KMS-11 (cell line): ENCODE data around the gene TF.

Experiments
- H2AFZ ChIP-seq: fragments of 200-600 bp; sonication (generic); 2 replicates; pipeline ENCODE4 v1.6.1; 2016; ENCODE audit warnings: antibody characterized with exemption, mixed run types, low read depth
- H3K27ac ChIP-seq: fragments of 200-600 bp; sonication (generic); 2 replicates; pipeline ENCODE4 v1.6.1; 2016; ENCODE audit warnings: mild to moderate bottlenecking, mixed run types
- H3K27me3 ChIP-seq: fragments of 200-600 bp; sonication (generic); 2 replicates; pipeline ENCODE4 v1.6.1; 2017; ENCODE audit warnings: mild to moderate bottlenecking, low read depth, mixed run types, moderate library complexity; ENCODE audit not compliant: insufficient read depth
- H3K36me3 ChIP-seq: fragments of 200-600 bp; sonication (generic); 2 replicates; pipeline ENCODE4 v1.6.1; 2017; ENCODE audit warnings: mild to moderate bottlenecking, mixed run types; ENCODE audit not compliant: insufficient read depth
- H3K4me1 ChIP-seq: fragments of 200-600 bp; sonication (generic); 2 replicates; pipeline ENCODE4 v1.6.1; 2016; ENCODE audit warnings: mild to moderate bottlenecking, low read depth, mixed run types; ENCODE audit not compliant: poor library complexity, severe bottlenecking
- H3K4me2 ChIP-seq: fragments of 200-600 bp; sonication (generic); 2 replicates; pipeline ENCODE4 v1.7.0; 2016; ENCODE audit warnings: mild to moderate bottlenecking, mixed run types
- H3K4me3 ChIP-seq: fragments of 200-600 bp; sonication (generic); IDR thresholded peaks from 2 replicates; pipeline ENCODE4 v1.6.1; 2017; ENCODE audit warnings: low read depth, low read length, mixed read lengths; ENCODE audit not compliant: insufficient read depth
- H3K79me2 ChIP-seq: fragments of 200-600 bp; sonication (generic); 2 replicates; pipeline ENCODE4 v1.6.1; 2016; ENCODE audit warnings: low read depth, mixed run types; ENCODE audit not compliant: insufficient read depth
- H3K9ac ChIP-seq: fragments of 200-600 bp; sonication (generic); 2 replicates; pipeline ENCODE4 v1.6.1; 2016; ENCODE audit warnings: mild to moderate bottlenecking, mixed run types
- H4K20me1 ChIP-seq: fragments of 200-600 bp; sonication (generic); 2 replicates; pipeline ENCODE4 v1.6.1; 2016; ENCODE audit warnings: mild to moderate bottlenecking, mixed run types; ENCODE audit not compliant: insufficient read depth
- TF ChIP-seq, protein P1 (sequence below): fragments of 200-600 bp; sonication (generic); conservative IDR thresholded peaks from 2 replicates; pipeline ENCODE4 v1.6.1; 2017; ENCODE audit warnings: low read depth, mild to moderate bottlenecking, antibody characterized with exemption, low read length, moderate library complexity, mixed read lengths

TF gene

DNA sequence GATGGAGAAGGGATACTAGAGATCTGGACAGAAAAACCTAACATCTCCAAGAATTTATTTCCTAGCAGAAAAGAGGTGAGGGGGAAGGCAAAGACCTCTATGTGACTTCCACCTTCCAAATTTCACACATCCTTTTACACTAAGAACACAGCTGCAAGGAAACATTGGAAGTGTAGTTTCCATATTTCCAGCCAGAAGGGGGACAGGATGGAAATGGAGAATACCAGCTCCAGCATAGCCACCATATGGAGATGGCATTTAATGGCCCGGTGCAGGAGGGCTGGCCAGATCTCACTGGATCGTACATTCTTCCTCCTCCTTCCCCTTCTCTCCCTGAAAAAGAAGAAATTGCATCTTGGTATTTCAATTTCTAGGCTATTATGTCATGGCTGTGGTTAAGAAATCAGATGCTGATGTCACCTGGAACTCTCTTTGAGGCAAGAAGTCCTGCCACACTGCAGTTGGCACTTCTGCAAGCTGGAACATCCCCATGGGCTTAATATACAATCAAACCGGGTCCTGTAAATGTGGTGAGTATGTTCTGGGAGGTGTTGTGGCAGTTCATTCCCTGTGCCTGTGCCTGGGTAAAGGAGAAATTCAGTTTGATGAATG, 36.9 kb upstream of the TF start:
- Histone ChIP-seq H3K27me3 (no peaks in the 10 kb centered on the region), H3K4me3 (no peak overlapping the region), H2AFZ (no peak overlapping the region), H3K4me1 (no peaks in the 10 kb centered on the region), H4K20me1 (no peaks in the 10 kb centered on the region), H3K36me3 (no peaks in the 10 kb centered on the region), H3K9ac (no peak overlapping the region), H3K4me2 (no peak overlapping the region), H3K79me2 (no peaks in the 10 kb centered on the region), H3K27ac (no peak overlapping the region)
- TF ChIP-seq, protein P1, sequence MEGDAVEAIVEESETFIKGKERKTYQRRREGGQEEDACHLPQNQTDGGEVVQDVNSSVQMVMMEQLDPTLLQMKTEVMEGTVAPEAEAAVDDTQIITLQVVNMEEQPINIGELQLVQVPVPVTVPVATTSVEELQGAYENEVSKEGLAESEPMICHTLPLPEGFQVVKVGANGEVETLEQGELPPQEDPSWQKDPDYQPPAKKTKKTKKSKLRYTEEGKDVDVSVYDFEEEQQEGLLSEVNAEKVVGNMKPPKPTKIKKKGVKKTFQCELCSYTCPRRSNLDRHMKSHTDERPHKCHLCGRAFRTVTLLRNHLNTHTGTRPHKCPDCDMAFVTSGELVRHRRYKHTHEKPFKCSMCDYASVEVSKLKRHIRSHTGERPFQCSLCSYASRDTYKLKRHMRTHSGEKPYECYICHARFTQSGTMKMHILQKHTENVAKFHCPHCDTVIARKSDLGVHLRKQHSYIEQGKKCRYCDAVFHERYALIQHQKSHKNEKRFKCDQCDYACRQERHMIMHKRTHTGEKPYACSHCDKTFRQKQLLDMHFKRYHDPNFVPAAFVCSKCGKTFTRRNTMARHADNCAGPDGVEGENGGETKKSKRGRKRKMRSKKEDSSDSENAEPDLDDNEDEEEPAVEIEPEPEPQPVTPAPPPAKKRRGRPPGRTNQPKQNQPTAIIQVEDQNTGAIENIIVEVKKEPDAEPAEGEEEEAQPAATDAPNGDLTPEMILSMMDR, result no peak

DNA sequence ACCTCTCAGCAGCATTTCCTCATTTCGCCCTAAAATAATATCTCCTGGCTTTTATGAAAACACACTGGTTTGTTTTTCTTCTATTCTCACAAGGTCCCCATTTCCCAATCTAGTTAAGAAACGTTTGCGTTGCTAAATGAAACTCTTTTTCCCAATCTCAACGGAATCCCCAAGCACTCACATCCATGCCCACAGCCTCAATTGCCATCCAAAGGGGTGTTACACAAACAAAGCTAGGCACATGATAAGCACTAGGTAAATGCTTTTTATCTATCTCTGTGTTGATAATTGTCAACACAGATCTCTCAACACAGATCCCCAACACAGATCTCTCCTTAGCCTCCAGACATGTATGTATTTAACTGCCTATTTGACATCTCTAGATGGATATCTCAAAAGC, 35.2 kb upstream of the TF start:
- TF ChIP-seq, protein P1, result no peak
- H3K4me1 ChIP-seq, result no peaks in the 10 kb centered on the region
- H3K27ac ChIP-seq, result no peak overlapping the region
- no peaks in the 10 kb centered on the region for H4K20me1 ChIP-seq
- no peak overlapping the region for H3K9ac ChIP-seq
- no peaks in the 10 kb centered on the region for H3K36me3 ChIP-seq
- H3K4me2 ChIP-seq, result no peak overlapping the region
- H3K4me3 ChIP-seq, result no peak overlapping the region
- no peaks in the 10 kb centered on the region for H3K27me3 ChIP-seq
- no peak overlapping the region for H2AFZ ChIP-seq
- no peaks in the 10 kb centered on the region for H3K79me2 ChIP-seq

DNA sequence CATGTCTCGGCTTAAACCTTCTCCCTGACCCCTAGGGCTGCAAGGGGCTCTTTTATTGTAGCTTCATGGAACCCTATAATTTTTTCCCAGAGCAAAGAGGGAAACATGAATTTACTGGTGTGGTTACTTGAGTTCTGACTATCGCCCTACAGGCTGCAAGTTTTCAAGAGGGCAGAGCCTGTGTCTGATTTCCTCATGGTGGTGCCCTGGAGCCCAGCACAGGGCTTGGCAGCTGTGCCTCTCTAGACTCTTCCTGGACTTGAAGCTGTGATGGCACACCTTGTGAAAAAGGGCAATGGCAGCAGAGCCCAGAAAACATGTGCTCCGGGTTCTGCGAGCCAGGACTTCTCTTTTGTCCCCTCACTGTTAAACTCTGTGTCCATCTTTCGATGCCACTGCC, 34.2 kb upstream of the TF start:
- no peaks in the 10 kb centered on the region for H4K20me1 ChIP-seq
- H3K4me1 ChIP-seq, result no peaks in the 10 kb centered on the region
- no peak overlapping the region for H3K27ac ChIP-seq
- no peaks in the 10 kb centered on the region for H3K36me3 ChIP-seq
- no peaks in the 10 kb centered on the region for H3K79me2 ChIP-seq
- no peaks in the 10 kb centered on the region for H3K27me3 ChIP-seq
- no peak overlapping the region for H3K4me3 ChIP-seq
- TF ChIP-seq, protein P1, result no peak
- no peak overlapping the region for H2AFZ ChIP-seq
- no peak overlapping the region for H3K9ac ChIP-seq
- no peak overlapping the region for H3K4me2 ChIP-seq

DNA sequence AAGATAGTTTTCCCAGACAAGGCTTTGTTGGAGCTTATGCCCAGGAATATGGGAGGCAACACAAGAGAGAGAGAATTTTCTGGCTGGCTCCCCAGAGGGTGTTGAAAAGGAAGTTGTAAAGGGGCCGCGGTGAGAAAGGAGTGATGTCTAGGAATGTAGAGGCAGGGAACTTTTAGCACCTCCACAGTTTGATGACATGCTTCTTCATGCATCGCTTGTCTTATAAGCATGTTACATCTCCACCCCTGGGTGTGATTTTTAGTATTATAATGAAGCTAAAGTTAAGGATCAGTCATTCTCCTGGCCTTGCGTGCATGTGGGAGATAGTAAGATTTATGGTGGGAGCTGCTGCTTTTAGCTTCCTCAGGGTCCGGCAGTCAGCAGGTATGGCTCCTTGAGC, 32.8 kb upstream of the TF start:
- H3K4me1 ChIP-seq, result no peaks in the 10 kb centered on the region
- TF ChIP-seq, protein P1, result no peak
- H3K27ac ChIP-seq, result no peak overlapping the region

More for the DNA sequence above, 32.8 kb upstream of the TF start:
- no peak overlapping the region for H3K9ac ChIP-seq
- no peak overlapping the region for H3K4me3 ChIP-seq
- H4K20me1 ChIP-seq, result no peaks in the 10 kb centered on the region
- H3K79me2 ChIP-seq, result no peaks in the 10 kb centered on the region
- H3K27me3 ChIP-seq, result no peaks in the 10 kb centered on the region
- H2AFZ ChIP-seq, result no peak overlapping the region
- H3K36me3 ChIP-seq, result no peaks in the 10 kb centered on the region
- H3K4me2 ChIP-seq, result no peak overlapping the region
